ENCODE results near the gene ELOB.

GRCh38 chr16:2822158-2822495 is 45.0 kb upstream of the ELOB start:
- TF ChIP-seq REST (IDR thresholded peaks at IDR 0.05; ENCODE audit: insufficient read depth in 1 of 2, low read depth in 2 of 2, low read length in 2 of 2), result no peak
- no peak for TF ChIP-seq POLR2AphosphoS5 (IDR thresholded peaks at IDR 0.05; ENCODE audit: low read depth, low read length)
